M059J (cell line): ENCODE measurements around the gene THBS2. TPM values are rescaled to one million over a fixed set of nuclear protein-coding genes. Genes with fewer than 3 reads are reported as not detected.

Experiments
- DNase-seq: peaks from one replicate; pipeline ENCODE4 v3.0.0-alpha.2; 2012; ENCODE audit warnings: low read depth
- total RNA-seq: library from RNA; depleted of rRNA; stranded (reverse); fragments of >200 nt; shearing (Covaris generic); gene quantifications from 2 replicates; pipeline ENCODE4 v1.2.3, GENCODE V29; 2014

Gene THBS2
- total RNA-seq, 1 experiment from 2014 or later: 164 TPM

DNA sequence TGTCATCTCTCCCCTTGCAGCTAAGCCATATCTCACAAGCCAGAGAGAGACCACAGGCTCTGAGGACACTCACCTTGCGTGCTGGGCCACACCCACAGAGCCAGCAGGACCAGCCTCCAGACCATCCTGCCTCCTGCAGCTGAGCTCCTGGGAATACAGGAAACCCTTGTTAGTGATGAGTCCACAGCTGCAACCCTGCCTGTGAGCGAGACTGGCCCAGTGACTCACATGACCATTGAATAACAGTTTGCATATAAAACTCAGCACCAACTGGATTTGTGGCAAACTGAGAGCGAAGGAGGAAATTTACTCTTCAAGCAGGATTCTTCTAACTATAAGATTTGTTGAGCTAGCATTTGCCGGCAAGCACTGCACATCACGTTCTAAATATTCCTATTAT is 3.0 kb downstream of the THBS2 start:
- peak; percentile 96 for DNase-seq

- no peak for DNase-seq
These were observed 4.6 kb downstream of the THBS2 start for GRCh38 chr6:169249057-169249456.

DNA sequence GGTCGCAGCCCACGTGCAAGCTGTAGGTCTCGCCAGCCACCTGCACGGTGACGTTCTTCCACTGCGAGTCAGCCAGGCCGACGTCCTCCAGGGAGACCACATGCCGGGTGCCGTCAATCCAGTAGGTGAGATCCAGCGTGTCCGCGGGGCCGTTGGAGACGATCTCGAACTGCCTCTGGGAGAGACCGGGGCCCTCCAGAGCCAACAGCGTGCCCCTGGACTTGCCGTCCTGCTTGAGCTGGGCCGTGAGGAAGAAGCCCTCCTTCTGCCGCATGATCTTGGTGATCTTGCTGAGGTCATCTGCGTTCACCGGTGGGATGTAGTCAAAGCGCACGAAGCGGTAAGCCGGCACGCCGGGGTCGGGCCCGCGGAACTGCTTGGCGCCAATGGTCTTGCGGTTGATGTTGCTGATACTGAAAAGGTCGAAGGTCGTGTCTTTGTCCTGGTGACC is 5.1 kb downstream of the THBS2 start:
- DNase-seq: no peak

GRCh38 chr6:169247991-169248390 is 5.7 kb downstream of the THBS2 start:
- no peak for DNase-seq

DNA sequence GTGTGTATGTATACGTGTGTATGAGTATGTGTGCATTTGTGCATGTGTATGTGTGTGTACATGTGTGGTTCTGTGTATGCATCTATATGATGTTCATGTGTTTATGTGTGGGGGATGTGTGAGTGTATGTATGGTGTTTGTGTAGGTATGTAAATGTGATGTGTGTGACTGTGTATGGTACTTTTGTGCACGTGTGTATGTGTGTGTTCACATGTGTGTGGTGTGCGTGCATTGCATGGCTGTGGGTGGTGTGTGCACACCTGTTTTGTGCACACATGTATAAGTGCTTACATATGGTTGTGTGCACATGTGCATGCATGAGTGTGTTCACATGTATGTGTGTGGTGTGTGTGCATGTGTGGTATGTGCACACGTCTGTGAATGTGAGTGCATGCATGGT is 6.2 kb downstream of the THBS2 start:
- no peak for DNase-seq

DNA sequence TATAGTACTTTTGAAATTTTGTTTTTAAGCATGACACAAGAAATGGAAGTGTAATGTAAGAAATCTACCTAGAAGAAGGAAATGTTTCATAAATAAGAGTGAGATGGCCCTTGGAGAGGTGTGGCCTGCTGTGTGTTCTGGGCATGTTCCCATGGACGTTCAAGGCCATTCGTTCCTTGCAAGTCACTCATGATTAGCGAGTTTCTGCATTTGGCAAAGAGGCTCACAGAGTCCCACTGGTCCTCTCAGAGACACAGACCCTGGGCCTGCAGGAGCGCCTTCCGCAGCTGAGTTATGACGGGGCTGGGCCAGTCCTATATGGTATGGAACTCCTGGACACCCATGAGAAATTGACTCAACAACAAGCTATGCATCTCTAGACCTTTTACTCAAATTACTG is 7.2 kb downstream of the THBS2 start:
- DNase-seq: no peak

DNA sequence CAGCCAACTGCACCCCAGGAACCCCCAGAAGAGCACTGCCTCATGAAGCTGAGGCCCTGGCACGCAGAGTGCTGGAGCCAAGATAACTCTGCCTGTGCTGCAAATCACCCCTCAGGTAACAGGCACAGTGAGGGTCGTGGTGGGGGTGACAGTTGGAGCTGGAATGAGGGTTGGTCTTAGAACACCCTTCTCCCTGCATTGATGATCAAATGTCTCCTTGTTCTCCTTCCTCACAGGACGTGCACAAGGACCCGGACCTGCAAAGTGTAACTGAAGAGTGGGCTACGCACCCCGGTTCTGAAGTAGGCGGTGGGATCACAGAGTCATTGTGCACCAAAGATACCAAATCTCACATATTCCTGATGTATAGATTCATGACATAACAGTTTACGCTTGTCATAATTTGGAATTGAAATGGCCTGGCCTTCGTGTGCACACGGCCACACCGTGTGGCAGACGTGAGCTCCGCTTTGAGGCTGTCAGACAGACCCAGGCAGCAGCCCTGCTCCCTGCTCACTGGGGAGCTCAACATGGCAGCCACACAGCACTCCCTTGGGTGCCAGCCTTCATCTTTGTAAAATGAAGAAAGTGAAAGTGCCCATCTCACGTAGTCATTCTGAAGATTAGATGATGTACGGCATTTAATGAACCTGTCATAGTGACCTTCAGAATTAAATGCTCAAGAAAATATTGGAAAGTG is 8.8 kb downstream of the THBS2 start:
- DNase-seq: no peak

DNA sequence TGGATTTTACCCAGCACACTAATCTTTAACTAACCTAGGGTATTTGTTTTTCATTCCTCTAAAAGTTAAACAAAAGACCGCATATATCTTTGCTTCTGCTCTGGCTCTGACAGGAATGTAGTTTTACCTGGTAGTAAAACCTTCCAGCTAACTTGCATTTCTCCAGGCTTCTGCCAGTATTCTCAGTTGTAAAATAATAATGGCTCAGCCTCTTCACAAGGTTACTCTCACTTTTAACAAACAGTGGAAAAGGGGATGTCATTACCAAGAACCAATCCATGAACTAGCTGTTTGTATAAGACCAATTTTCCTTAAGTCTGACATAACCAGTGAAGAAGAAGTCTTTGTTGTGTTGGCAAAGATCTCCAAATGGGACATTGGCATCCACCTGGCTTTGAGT is 10.0 kb downstream of the THBS2 start:
- no peak for DNase-seq

DNA sequence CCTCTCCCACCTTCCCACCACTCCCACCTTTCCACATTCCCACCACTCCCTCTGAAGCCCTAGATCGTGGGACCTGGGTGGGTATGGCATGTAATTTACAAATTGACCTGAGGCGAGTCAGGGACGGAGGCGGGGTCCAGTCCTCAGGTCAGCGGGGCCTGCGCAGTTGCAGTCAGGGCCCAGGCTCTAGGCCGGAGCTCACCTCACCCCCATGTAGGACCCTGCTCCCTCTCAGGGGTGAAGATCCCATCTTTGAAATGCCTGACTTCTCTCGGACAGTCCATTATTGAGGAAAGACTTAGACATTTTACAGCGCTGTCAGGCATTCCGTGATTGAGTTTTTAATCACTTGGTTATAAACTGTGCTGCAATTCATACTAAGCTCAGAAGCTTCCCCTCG is 10.5 kb downstream of the THBS2 start:
- DNase-seq: no peak

GRCh38 chr6:169241688-169242350 is 11.8 kb downstream of the THBS2 start:
- DNase-seq: no peak

- peak; percentile 54 for DNase-seq
These were observed 12.9 kb downstream of the THBS2 start for GRCh38 chr6:169240591-169241390.

GRCh38 chr6:169240125-169240524 is 13.5 kb downstream of the THBS2 start:
- no peak for DNase-seq

DNA sequence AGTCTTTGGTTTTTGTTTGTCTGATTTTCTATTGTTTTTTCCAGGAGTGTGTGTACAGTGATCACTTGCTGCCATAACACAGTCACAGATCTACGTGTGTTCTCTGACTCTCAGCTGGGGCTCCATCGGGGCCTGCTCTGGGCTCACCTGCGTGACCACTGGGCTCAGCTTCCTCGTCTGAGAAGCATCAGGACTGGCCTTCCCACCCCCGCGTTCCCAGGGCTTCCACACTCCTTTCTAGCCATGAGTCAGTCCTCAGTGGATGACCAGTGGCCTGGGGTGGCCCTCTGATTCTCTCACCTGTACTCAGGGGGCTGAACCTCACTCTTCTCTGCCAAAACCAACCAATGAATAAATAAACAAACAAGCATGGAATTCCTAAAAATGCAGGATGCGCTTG is 14.5 kb downstream of the THBS2 start:
- DNase-seq: no peak

DNA sequence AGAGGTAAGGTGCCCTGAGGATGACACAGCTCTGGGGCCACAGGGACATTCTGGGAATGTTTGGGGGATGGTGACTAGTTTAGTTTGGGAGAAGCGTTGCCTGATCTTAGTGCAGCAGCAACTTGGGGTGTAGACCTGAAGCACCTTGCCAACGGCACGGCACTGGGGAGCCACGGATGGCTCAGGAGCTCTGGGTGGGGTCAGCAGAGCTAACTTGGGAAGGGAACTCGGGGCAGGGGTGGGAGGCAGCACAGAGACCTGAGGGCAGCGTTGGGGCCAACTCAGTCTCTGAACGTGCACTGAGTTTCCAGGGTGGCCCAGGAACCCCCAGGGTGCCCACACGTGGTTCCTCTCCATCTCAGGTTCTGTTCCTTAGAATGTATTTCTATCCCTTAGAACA is 14.9 kb downstream of the THBS2 start:
- DNase-seq: no peak

- DNase-seq: no peak
These were observed 16.0 kb downstream of the THBS2 start for GRCh38 chr6:169237496-169238134.

DNA sequence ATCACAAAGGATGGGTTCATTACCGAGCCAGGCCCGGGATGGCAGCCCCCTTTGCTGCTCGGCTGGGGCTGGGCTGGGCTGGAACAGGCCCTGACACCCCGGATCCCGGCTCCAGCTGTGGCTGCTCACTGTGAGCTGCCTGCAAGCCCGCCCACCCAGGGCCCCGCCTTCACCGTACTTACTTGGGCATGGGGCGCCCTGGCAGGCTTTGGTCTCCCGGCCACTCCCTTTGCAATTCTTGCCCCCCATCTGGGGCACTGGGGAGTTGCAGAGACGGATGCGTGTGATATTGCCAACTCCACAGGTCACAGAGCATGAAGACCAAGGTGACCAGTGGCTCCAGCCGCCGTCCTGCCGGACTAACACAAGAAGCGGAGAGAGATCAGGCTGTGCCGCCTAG is 16.7 kb downstream of the THBS2 start:
- no peak for DNase-seq

DNA sequence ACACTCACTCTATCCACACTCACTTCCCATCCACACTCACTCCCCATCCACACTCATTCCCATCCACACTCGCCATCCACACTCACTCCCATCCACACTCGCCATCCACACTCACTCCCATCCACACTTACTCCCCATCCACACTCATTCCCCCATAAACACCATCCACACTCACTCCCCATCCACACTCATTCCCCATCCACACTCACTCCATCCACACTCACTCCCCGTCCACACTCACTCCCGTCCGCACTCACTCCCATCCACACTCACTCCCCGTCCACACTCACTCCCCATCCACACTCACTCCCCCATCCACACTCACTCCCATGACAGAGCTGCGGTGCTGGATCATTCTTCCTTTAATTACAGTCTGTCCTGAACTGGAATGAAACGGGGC is 17.1 kb downstream of the THBS2 start:
- DNase-seq: no peak

- no peak for DNase-seq
These were observed 18.4 kb downstream of the THBS2 start for GRCh38 chr6:169235286-169235685.

- DNase-seq: no peak
These were observed 19.0 kb downstream of the THBS2 start for GRCh38 chr6:169234634-169235033.

DNA sequence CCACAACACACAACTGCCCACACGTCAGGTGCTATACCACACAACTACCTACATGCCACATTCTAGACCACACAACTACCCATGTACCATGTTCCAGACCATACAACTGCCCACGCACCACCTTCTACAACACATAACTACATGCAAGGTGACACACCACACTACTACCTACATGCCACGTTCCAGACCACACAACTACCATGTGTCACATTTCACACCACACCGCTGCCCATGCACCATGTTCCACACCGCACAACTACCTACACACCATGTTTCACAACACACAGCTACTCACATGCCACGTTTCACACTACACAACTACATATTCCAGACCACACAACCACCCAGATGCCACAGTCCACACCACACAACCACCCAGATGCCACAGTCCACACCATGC is 19.8 kb downstream of the THBS2 start:
- DNase-seq: no peak

DNA sequence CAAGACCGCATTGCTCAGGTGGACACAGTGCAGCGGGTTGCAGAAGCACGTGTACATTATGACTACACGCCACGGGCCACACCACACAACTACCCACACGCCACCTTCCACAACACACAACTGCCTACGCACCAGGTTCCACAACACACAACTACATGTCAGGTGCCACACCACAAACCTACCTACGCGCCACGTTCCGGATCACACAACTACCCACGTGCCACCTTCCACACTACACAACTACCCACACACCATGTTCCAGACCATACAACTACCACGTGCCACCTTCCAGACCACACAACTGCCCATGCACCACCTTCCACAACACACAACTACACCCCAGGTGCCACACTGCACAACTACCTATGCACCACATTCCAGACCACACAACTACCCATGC is 20.5 kb downstream of the THBS2 start:
- DNase-seq: no peak

DNA sequence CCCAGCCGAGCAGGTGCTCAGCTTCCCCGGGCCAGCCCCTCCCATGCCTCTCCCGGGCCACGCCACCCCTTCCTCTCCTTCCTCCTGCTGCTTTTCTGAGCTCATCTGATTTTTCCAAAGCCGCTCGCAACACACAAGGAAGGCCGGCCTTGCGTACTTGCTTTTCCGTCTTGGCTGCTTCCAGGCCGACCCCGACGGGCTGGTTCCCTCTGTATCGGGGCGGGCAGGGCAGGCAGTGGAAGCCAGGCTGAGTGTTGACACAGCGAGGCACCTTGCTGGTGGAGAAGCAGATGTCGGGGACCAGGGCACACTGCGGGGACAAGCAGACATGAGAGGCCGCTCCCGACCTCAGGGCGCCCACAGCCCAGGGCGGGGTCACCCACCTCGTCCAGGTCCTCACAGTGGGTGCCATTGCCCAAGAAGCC is 21.1 kb downstream of the THBS2 start:
- DNase-seq: no peak
